Neural cell (in vitro differentiated cells): Measurements from ENCODE around the gene PAK5.

Experiments used
- CTCF ChIP-seq: fragments of 450-650 bp; IDR thresholded peaks from 2 replicates; pipeline ENCODE4 v1.5.1; 2014; ENCODE audit warnings: antibody characterized with exemption, mild to moderate bottlenecking, moderate library complexity; ENCODE audit not compliant: poor library complexity, severe bottlenecking
- EP300 ChIP-seq: fragments of 450-650 bp; conservative IDR thresholded peaks from 2 replicates; pipeline ENCODE4 v1.6.1; 2014; ENCODE audit warnings: antibody characterized with exemption, mild to moderate bottlenecking, moderate library complexity; ENCODE audit not compliant: poor library complexity, severe bottlenecking
- EZH2 ChIP-seq: fragments of 200-600, 300-800 bp; shearing (Covaris generic), sonication (generic); IDR thresholded peaks from 2 replicates; pipeline ENCODE4 v1.6.1; 2014; ENCODE audit warnings: antibody characterized with exemption, low read length, borderline replicate concordance, mild to moderate bottlenecking; ENCODE audit not compliant: insufficient read depth, poor library complexity, severe bottlenecking
- MXI1 ChIP-seq: fragments of 450-650 bp; conservative IDR thresholded peaks from 2 replicates; pipeline ENCODE4 v1.6.1; 2014; ENCODE audit warnings: antibody characterized with exemption, mild to moderate bottlenecking; ENCODE audit not compliant: poor library complexity, severe bottlenecking
- TAF1 ChIP-seq: IDR thresholded peaks from 2 replicates; pipeline ENCODE4 v1.6.1; 2012; ENCODE audit warnings: low read depth

- TF ChIP-seq TAF1 (no peak), CTCF (no peak), EP300 (no peak), EZH2 (no peak), MXI1 (no peak)
Measured at GRCh38 chr20:9677100-9677623, 161.7 kb downstream of the PAK5 start.
